Endodermal cell (in vitro differentiated cells): ENCODE data around the gene PRR36. TPM values are rescaled to one million over a fixed set of nuclear protein-coding genes. Genes with fewer than 3 reads are reported as not detected.

ENCODE experiments used
- DNase-seq: peaks from one replicate; pipeline ENCODE4 v3.0.0-alpha.2; 2017
- H3K27ac ChIP-seq: 2 replicates; pipeline ENCODE4 v1.5.1; 2013; ENCODE audit warnings: mild to moderate bottlenecking, low read depth, low read length, moderate library complexity
- H3K27me3 ChIP-seq: 2 replicates; pipeline ENCODE4 v1.6.1; 2013; ENCODE audit warnings: mild to moderate bottlenecking, low read length, moderate library complexity; ENCODE audit not compliant: insufficient read depth, control insufficient read depth, poor library complexity, severe bottlenecking
- H3K36me3 ChIP-seq: 2 replicates; pipeline ENCODE4 v1.7.0; 2013; ENCODE audit warnings: mild to moderate bottlenecking, low read length, moderate library complexity; ENCODE audit not compliant: control insufficient read depth, insufficient read depth
- H3K4me1 ChIP-seq: one replicate; pipeline ENCODE4 v1.7.0; 2013; ENCODE audit warnings: low read length; ENCODE audit not compliant: control insufficient read depth, insufficient read depth
- H3K4me3 ChIP-seq: 2 replicates; pipeline ENCODE4 v1.5.1; 2013; ENCODE audit warnings: mild to moderate bottlenecking, low read length, moderate library complexity
- H3K9ac ChIP-seq: 2 replicates; pipeline ENCODE4 v1.6.1; 2013; ENCODE audit warnings: mild to moderate bottlenecking, low read length, moderate library complexity; ENCODE audit not compliant: poor library complexity, severe bottlenecking; ENCODE audit errors: extremely low read depth
- H3K9me3 ChIP-seq: 2 replicates; pipeline ENCODE4 v1.6.1; 2013; ENCODE audit warnings: mild to moderate bottlenecking, low read length, moderate library complexity; ENCODE audit not compliant: control insufficient read depth
- H3K27ac Mint-ChIP-seq: 2 replicates; pipeline ENCODE4 v1.8.0; 2020; ENCODE audit warnings: mixed read lengths
- H3K27me3 Mint-ChIP-seq: 2 replicates; pipeline ENCODE4 v1.8.0; 2021; ENCODE audit warnings: mild to moderate bottlenecking, mixed read lengths; ENCODE audit not compliant: insufficient read depth
- H3K36me3 Mint-ChIP-seq: 2 replicates; pipeline ENCODE4 v1.8.0; 2020; ENCODE audit warnings: low read depth, mixed read lengths
- H3K4me1 Mint-ChIP-seq: 2 replicates; pipeline ENCODE4 v1.8.0; 2020; ENCODE audit warnings: mixed read lengths
- H3K4me3 Mint-ChIP-seq: 2 replicates; pipeline ENCODE4 v1.8.0; 2020; ENCODE audit warnings: mild to moderate bottlenecking, moderate library complexity, mixed read lengths
- H3K9me3 Mint-ChIP-seq: 2 replicates; pipeline ENCODE4 v1.8.0; 2020; ENCODE audit warnings: mild to moderate bottlenecking, mixed read lengths
- WGBS, 2 experiments: methylation state at CpG; one replicate each; pipeline versions ENCODE4 v1.1.5 to v1.1.7; 2013; ENCODE audit warnings: missing lambda C conversion rate in 2 of 2, mixed read lengths in 1 of 2; ENCODE audit not compliant: insufficient coverage in 1 of 2, insufficient read length in 1 of 2; 5-methylcytosine and 5-hydroxymethylcytosine counted together
- total RNA-seq, 2 donors: library from RNA; stranded (reverse); fragmentation: NEBNext Ultra II Directional in 1 of 2; extraction: Animal tissue kit (Norgen Biotek cat#: 25700) in 1 of 2; gene quantifications; 2 replicates in 1 of 2; 3 replicates in 1 of 2; pipeline ENCODE4 v1.2.1, GENCODE V29; 2021
- TF ChIP-seq, protein P1 (sequence below): fragments of 200-600 bp; sonication (generic); conservative IDR thresholded peaks from 2 replicates; pipeline ENCODE4 v1.5.0; 2021; ENCODE audit warnings: antibody characterized with exemption, mild to moderate bottlenecking

Gene PRR36
- total RNA-seq, 2 donors from 2014 or later: 9.5 to 20.2 TPM

DNA sequence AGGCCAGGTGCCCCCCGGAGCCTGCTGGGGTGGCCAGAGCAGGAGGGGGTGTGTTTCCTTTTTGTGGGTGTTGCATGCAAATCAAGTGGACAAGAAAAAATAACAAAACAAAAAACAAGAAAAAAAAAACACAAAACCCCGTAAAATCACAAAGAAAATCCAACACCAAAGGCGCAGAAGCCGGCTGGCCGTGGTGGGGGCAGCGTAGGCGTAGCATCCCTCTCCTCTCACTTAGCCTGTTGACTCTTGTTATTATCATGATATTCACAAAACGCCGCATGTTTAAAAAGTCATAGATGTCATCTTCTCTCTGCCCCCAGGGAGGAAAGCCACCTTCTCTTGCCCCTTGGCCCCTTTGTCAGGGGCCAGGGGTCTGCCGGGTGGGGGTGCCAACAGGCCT is 39.5 kb upstream of the PRR36 start:
- Mint-ChIP-seq H3K4me3 (no peak overlapping the region), H3K4me1 (peaks cover 2% of the 10 kb centered on the region), H3K9me3 (no peaks in the 10 kb centered on the region), H3K27ac (no peak overlapping the region), H3K27me3 (peaks cover 42% of the 10 kb centered on the region), H3K36me3 (peaks cover 17% of the 10 kb centered on the region)
- no peak overlapping the region for H3K4me3 ChIP-seq
- TF ChIP-seq, protein P1, sequence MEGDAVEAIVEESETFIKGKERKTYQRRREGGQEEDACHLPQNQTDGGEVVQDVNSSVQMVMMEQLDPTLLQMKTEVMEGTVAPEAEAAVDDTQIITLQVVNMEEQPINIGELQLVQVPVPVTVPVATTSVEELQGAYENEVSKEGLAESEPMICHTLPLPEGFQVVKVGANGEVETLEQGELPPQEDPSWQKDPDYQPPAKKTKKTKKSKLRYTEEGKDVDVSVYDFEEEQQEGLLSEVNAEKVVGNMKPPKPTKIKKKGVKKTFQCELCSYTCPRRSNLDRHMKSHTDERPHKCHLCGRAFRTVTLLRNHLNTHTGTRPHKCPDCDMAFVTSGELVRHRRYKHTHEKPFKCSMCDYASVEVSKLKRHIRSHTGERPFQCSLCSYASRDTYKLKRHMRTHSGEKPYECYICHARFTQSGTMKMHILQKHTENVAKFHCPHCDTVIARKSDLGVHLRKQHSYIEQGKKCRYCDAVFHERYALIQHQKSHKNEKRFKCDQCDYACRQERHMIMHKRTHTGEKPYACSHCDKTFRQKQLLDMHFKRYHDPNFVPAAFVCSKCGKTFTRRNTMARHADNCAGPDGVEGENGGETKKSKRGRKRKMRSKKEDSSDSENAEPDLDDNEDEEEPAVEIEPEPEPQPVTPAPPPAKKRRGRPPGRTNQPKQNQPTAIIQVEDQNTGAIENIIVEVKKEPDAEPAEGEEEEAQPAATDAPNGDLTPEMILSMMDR: no peak
- no peak for DNase-seq
- peaks cover 39% of the 10 kb centered on the region for H3K27me3 ChIP-seq
- H3K9me3 ChIP-seq: no peaks in the 10 kb centered on the region
- H3K9ac ChIP-seq: no peak overlapping the region
- peaks cover 15% of the 10 kb centered on the region for H3K36me3 ChIP-seq
- H3K4me1 ChIP-seq: no peaks in the 10 kb centered on the region
- H3K27ac ChIP-seq: no peak overlapping the region
- 85 to 94% methylated on average over 7 to 10 of the region's 10 CpGs for WGBS, 2 experiments

DNA sequence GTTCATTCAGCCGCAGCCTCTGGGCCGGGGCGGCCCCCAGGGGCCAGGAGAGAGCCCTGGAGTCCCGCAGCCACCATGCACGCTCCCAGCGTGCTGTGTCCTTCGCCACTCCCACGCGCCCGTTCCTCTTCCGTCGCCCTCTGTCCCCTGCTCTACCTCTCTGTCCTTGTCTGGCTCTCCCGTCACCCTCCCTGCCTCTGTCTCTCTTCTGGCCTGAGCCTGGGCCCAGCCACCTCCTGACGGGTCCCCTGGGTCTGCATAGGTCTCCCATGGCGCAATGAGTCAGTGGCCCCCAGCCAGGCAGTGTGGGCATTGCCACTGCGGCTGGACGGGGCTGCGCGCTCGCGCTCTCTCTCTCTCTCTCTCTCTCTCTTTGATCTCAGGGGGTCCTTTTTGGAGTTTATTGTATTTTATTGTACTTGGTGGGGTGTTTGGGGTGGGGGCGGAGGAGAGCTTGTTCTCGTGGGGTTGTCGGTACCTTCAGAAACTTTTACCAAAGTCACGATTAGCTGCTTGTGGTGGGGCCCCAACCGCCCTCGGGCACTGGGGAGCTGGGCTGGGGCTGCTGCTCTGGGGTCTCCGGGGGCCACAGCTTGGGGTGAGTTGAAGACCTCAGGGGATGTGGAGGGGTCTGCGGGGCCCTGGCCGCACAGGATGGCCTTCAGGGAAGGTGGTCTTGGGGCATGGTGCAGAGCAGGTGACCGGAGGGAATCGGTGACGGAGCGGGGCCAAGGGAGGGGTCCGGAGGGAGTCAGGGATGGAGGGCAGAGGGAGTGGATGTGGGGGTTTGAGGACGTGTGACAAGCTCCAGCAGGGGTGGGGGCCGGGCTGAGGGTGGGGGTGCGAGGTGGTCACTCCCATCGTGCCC is 38.7 kb upstream of the PRR36 start:
- TF ChIP-seq, protein P1: no peak
- peaks cover 35% of the 10 kb centered on the region for H3K27me3 Mint-ChIP-seq
- H3K9me3 ChIP-seq: no peaks in the 10 kb centered on the region
- WGBS, 2 experiments: 95 to 96% methylated on average over 8 to 36 of the region's 39 CpGs
- H3K9me3 Mint-ChIP-seq: no peaks in the 10 kb centered on the region
- peaks cover 17% of the 10 kb centered on the region for H3K36me3 Mint-ChIP-seq
- H3K9ac ChIP-seq: no peak overlapping the region
- no peak overlapping the region for H3K4me3 ChIP-seq
- H3K27ac ChIP-seq: no peak overlapping the region
- H3K36me3 ChIP-seq: peaks cover 15% of the 10 kb centered on the region
- peaks cover 31% of the 10 kb centered on the region for H3K27me3 ChIP-seq
- DNase-seq: no peak
- no peak overlapping the region for H3K4me3 Mint-ChIP-seq
- no peak overlapping the region for H3K27ac Mint-ChIP-seq
- no peaks in the 10 kb centered on the region for H3K4me1 ChIP-seq
- peaks cover under 1% of the 10 kb centered on the region for H3K4me1 Mint-ChIP-seq

DNA sequence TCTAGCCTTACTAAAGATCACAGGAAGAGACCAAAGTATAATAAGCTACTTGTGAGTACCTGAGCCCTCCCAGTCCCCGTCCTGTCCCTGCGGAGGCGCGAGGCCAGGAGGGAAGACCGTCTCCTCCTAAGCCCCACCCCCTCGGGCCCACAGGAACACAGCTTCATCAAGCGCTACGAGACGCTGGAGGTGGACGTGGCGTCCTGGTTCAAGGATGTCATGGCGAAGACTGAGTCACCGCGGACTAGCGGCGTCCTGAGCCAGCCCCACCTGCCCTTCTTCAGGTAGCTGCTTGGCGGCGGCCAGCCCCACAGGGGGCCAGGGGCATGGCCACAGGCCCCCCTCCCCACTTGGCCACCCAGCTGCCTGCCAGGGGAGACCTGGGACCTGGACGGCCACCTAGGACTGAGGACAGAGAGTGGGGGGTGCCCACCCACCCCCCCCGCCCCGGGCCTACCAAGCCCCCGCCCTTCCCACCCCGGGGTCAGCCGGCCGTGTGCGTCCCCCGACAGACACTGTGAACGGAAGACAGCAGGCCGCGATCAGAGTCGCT is 38.0 kb upstream of the PRR36 start:
- Histone ChIP-seq H3K4me1 (no peaks in the 10 kb centered on the region), H3K27ac (no peak overlapping the region), H3K27me3 (peaks cover 26% of the 10 kb centered on the region), H3K36me3 (peaks cover 19% of the 10 kb centered on the region), H3K4me3 (no peak overlapping the region), H3K9ac (no peak overlapping the region), H3K9me3 (no peaks in the 10 kb centered on the region)
- DNase-seq: no peak
- Mint-ChIP-seq H3K27ac (no peak overlapping the region), H3K9me3 (no peaks in the 10 kb centered on the region), H3K27me3 (peaks cover 30% of the 10 kb centered on the region), H3K4me3 (no peak overlapping the region), H3K36me3 (peaks cover 17% of the 10 kb centered on the region), H3K4me1 (no peaks in the 10 kb centered on the region)
- TF ChIP-seq, protein P1: no peak
- WGBS, 2 experiments: 94 to 96% methylated on average over 23 to 31 of the region's 31 CpGs
